ENCODE data around the gene PSPC1.
"Not testable (repeated sequence)": the region's sequence is repeated elsewhere in the genome, so short reads cannot be mapped to it uniquely, and the experiment has no call there.

Gene PSPC1, protein sequence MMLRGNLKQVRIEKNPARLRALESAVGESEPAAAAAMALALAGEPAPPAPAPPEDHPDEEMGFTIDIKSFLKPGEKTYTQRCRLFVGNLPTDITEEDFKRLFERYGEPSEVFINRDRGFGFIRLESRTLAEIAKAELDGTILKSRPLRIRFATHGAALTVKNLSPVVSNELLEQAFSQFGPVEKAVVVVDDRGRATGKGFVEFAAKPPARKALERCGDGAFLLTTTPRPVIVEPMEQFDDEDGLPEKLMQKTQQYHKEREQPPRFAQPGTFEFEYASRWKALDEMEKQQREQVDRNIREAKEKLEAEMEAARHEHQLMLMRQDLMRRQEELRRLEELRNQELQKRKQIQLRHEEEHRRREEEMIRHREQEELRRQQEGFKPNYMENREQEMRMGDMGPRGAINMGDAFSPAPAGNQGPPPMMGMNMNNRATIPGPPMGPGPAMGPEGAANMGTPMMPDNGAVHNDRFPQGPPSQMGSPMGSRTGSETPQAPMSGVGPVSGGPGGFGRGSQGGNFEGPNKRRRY

DNA sequence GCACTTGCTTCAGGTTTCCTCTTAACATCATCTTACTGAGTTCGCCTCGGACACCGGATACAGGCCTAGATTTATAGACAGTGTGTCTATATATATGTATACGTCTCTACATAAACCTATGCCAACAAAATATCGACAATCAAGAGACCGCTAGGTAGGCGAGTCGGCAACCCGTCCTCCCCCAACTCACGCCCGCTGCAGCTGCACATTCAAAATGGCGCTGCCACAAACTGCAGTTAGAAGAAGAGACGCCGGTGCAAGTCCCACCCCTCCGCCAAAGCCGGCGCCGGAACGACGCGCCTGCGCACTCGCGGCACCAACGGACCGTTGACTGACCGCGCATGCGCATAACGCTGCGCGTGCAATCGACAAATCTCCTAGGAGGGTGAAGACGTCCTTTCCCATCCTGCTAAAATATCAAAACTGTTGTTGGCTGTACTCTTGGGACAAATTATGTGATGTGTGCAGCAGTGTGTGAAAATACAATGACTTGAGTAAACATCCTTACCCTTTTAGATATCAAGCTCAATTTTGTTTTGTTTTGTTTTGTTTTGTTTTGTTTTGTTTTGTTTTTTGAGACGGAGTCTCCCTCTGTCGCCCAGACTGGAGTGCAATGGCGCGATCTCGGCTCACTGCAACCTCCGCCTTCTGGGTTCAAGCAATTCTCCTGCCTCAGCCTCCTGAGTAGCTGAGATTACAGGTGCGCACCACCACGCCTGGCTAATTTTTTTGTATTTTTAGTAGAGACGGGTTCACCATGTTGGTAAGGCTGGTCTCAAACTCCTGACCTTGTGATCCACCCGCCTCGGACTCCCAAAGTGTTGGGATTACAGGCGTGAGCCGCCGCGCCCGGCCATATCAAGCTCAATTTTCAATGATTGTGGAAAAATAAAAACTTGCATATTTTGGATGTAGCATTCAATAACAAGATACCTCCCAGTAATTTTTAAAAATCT lies at the start of gene PSPC1:
PSPC1 (minus strand) TSS at position 219 of the 956 bp plus-strand sequence; CDS start at position 31, 188 bp downstream.
- Histone ChIP-seq H3K4me3 (ENCODE audit: low read depth, low read length) (peak within 1 kb of the TSS; percentile 95), H3K79me2 (ENCODE audit: control insufficient read depth, insufficient read depth, low read length, unreplicated experiment) (peaks cover 21% of the 10 kb centered on the region), H3K27ac (ENCODE audit: low read depth, low read length) (peak within 1 kb of the TSS; percentile 71), H2AFZ (ENCODE audit: low read length, unreplicated experiment) (peak within 1 kb of the TSS; percentile 78)
- H3K36me3 ChIP-seq (ENCODE audit: insufficient read depth, low read length); H3K27me3 ChIP-seq (ENCODE audit: insufficient read depth, low read length); H3K4me1 ChIP-seq (ENCODE audit: control insufficient read depth, insufficient read depth, low read length, unreplicated experiment): not testable (repeated sequence)

DNA sequence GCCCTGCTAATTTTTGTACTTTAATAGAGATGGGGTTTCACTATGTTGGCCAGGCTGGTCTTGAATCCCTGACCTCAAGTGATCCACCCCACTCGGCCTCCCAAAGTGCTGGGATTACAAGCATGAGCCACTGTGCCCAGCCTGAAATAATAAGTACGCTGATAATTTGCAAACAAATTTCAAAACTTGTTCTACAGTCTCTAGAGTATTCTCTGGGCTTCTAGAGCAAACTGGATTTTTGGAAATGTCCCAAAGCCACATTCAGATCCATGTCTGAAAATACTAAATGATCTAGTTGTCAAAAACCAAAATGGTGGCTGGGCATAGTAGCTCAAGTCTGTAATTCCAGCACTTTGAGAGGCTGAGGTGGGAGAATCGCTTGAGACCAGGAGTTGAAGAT lies 39.9 kb upstream of the PSPC1 start:
- H3K79me2 ChIP-seq (ENCODE audit: control insufficient read depth, insufficient read depth, low read length, unreplicated experiment): no peaks in the 10 kb centered on the region
- peaks cover 9% of the 10 kb centered on the region for H3K36me3 ChIP-seq (ENCODE audit: insufficient read depth, low read length)
- no peak overlapping the region for H3K27ac ChIP-seq (ENCODE audit: low read depth, low read length)
- no peak overlapping the region for H3K4me3 ChIP-seq (ENCODE audit: low read depth, low read length)
- H2AFZ ChIP-seq (ENCODE audit: low read length, unreplicated experiment): no peak overlapping the region
- H3K27me3 ChIP-seq (ENCODE audit: insufficient read depth, low read length): no peaks in the 10 kb centered on the region
- H3K4me1 ChIP-seq (ENCODE audit: control insufficient read depth, insufficient read depth, low read length, unreplicated experiment): no peaks in the 10 kb centered on the region

DNA sequence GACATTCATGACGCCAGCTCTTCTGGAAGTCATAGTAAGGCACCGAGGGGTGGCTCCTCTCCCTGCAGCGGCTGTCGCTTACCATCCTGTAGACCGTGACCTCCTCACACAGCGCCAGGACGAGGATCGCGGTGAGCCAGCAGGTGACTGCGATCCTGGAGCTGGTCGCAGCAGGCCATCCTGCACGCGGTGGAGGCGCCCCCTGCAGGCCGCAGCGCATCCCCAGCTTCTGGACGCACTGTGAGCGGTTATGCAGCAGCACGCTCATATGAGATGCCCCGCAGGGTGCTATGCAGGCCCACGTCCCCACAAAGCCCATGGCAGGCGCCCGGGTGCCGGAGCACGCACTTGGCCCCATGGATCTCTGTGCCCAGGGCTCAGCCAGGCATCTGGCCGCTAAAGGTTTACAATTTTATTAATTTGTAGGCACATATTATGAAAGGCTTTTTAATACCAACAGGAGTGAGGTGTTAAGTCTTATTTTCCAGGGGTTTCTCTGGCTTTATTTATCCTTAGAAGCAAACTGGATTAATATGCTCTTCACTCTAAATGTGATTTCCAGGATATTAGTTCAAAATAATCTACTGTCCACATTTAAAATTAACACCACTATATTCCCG lies 35.6 kb upstream of the PSPC1 start:
- Histone ChIP-seq H2AFZ (ENCODE audit: low read length, unreplicated experiment) (no peak overlapping the region), H3K27me3 (ENCODE audit: insufficient read depth, low read length) (no peaks in the 10 kb centered on the region), H3K79me2 (ENCODE audit: control insufficient read depth, insufficient read depth, low read length, unreplicated experiment) (no peaks in the 10 kb centered on the region), H3K36me3 (ENCODE audit: insufficient read depth, low read length) (no peaks in the 10 kb centered on the region), H3K4me3 (ENCODE audit: low read depth, low read length) (no peak overlapping the region), H3K4me1 (ENCODE audit: control insufficient read depth, insufficient read depth, low read length, unreplicated experiment) (no peaks in the 10 kb centered on the region), H3K27ac (ENCODE audit: low read depth, low read length) (no peak overlapping the region)

DNA sequence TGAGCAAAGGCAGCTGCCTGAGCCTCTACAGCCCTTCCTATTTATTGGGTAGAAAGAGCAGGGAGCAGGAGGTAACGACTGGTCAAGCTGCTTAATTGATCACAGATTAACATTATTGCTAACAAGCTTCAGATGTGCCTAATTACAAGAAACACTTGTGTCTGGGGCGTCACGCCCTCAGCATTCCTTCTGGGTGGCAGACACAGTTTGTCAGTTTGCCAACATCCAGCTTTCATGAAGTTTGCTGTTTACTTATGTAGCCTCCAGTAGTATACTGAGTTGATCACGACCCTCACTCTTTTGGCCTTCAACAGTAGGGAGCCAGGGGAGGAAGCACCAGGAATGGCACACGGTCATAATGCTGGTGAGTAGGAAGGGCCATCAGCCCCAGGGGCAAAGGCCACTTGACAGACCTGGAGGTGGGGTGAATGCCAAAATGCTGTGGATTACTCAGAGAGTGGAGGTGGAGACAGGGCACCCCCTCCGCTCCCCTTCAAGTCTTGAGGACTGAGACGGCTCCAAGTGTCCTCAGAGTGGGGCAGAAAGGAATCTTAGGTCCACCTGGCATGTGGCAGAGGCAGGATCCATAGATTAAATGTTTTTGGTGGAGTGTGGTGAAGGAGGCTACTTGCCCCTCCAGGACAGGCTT lies 34.9 kb upstream of the PSPC1 start:
- Histone ChIP-seq H3K36me3 (ENCODE audit: insufficient read depth, low read length) (no peaks in the 10 kb centered on the region), H2AFZ (ENCODE audit: low read length, unreplicated experiment) (no peak overlapping the region), H3K79me2 (ENCODE audit: control insufficient read depth, insufficient read depth, low read length, unreplicated experiment) (no peaks in the 10 kb centered on the region), H3K27ac (ENCODE audit: low read depth, low read length) (no peak overlapping the region), H3K4me3 (ENCODE audit: low read depth, low read length) (no peak overlapping the region), H3K27me3 (ENCODE audit: insufficient read depth, low read length) (no peaks in the 10 kb centered on the region), H3K4me1 (ENCODE audit: control insufficient read depth, insufficient read depth, low read length, unreplicated experiment) (no peaks in the 10 kb centered on the region)

DNA sequence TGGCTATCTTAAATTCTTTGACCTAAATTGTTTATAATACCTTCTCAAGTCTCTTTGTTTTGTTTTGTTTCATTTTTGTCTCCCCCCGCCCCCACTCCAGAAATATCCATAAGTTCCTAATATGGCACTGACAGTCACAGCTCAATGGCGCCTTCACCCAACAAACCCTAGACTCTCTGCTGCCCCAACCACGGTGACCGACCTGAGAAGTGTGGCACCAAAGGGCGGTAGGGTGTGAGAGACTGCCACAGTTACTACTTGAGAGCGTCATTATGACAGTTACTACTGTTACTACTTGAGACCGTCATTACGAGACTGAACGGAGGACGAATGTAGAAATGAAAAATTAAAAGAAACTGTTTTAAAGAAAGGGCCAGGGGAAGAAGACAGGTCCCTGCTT lies 34.4 kb upstream of the PSPC1 start:
- Histone ChIP-seq H3K79me2 (ENCODE audit: control insufficient read depth, insufficient read depth, low read length, unreplicated experiment) (no peaks in the 10 kb centered on the region), H3K4me3 (ENCODE audit: low read depth, low read length) (no peak overlapping the region), H3K27ac (ENCODE audit: low read depth, low read length) (no peak overlapping the region), H3K36me3 (ENCODE audit: insufficient read depth, low read length) (no peaks in the 10 kb centered on the region), H3K4me1 (ENCODE audit: control insufficient read depth, insufficient read depth, low read length, unreplicated experiment) (no peaks in the 10 kb centered on the region), H3K27me3 (ENCODE audit: insufficient read depth, low read length) (no peaks in the 10 kb centered on the region), H2AFZ (ENCODE audit: low read length, unreplicated experiment) (no peak overlapping the region)

DNA sequence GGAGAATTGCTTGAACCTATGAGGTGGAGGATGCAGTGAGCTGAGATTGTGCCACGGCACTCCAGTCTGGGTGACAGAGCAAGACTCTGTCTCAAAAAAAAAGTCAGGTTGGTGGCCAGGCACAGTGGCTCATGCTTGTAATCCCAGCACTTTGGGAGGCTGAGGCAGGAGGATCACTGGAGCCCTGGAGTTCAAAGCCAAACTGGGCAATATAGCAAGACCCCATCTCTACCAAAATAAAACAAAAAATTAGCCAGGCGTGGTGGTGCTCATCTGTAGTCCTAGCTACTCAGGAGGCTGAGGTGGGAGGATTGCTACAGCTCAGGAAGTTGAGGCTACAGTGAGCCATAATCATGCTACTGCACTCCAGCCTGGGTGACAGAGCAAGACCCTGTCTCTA lies 33.1 kb upstream of the PSPC1 start:
- not testable (repeated sequence) for H3K4me1 ChIP-seq (ENCODE audit: control insufficient read depth, insufficient read depth, low read length, unreplicated experiment); H2AFZ ChIP-seq (ENCODE audit: low read length, unreplicated experiment); H3K36me3 ChIP-seq (ENCODE audit: insufficient read depth, low read length); H3K4me3 ChIP-seq (ENCODE audit: low read depth, low read length); H3K27ac ChIP-seq (ENCODE audit: low read depth, low read length); H3K27me3 ChIP-seq (ENCODE audit: insufficient read depth, low read length); H3K79me2 ChIP-seq (ENCODE audit: control insufficient read depth, insufficient read depth, low read length, unreplicated experiment)

DNA sequence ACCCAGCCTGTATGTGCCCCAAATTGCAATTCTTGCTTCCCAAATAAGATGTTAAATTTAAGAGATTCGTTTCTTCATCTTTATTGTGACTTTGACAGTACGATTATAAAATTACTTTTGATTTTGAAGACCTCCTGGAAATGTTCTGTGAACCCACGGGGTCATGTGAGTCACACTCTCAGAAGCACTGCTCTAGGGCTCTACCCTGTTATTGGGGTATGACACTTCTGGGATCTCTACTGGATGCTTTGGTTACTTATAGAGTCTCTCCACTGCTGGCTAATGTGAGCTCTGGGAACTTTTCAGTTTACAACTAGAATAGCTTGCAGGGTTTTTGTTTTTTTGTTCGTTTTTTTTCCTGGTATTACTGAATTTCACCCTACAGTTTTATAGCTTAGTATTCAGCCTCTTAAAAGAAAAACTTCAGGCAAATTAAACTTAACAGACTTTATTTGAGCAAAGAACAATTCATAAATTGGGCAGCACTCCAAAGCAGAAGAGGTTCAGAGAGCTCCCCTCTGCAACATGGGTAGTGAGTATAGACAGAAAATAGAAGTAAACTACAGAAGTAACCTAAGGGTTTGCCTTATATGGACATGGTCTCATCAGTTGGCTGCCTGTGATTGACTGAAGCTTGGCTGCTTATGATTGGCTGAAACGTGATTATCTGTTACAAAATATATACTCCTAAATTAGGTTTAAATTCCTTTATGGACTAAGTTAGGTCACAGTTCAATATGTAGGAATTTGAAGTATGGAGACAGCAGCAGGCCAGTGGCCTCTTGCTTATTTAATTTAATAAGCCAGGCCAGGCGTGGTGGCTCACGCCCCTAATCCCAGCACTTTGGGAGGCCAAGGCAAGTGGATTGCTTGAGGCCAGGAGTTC lies 28.5 kb upstream of the PSPC1 start:
- no peaks in the 10 kb centered on the region for H3K36me3 ChIP-seq (ENCODE audit: insufficient read depth, low read length)
- H3K4me1 ChIP-seq (ENCODE audit: control insufficient read depth, insufficient read depth, low read length, unreplicated experiment): no peaks in the 10 kb centered on the region
- H2AFZ ChIP-seq (ENCODE audit: low read length, unreplicated experiment): no peak overlapping the region
- H3K27me3 ChIP-seq (ENCODE audit: insufficient read depth, low read length): no peaks in the 10 kb centered on the region
- no peak overlapping the region for H3K27ac ChIP-seq (ENCODE audit: low read depth, low read length)
- no peaks in the 10 kb centered on the region for H3K79me2 ChIP-seq (ENCODE audit: control insufficient read depth, insufficient read depth, low read length, unreplicated experiment)
- H3K4me3 ChIP-seq (ENCODE audit: low read depth, low read length): no peak overlapping the region

DNA sequence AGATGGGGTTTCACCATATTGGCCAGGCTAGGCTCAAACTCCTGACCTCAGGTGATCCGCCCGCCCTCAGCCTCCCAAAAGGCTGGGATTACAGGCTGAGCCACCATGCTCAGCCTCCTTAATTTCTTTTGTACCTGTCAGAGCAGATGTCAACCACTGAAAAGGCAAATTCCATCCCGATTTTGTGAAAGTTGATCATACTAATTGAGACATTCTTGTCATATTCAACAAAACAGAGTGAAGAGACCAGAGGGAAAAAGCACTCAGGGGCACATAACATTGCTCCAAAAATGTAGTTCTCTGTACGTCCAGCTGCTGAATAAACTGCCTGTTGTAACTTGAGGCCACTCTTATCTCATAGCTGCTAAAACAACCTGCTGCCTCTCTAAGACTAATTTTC lies 27.4 kb upstream of the PSPC1 start:
- Histone ChIP-seq H3K79me2 (ENCODE audit: control insufficient read depth, insufficient read depth, low read length, unreplicated experiment) (no peaks in the 10 kb centered on the region), H3K27me3 (ENCODE audit: insufficient read depth, low read length) (no peaks in the 10 kb centered on the region), H3K4me3 (ENCODE audit: low read depth, low read length) (no peak overlapping the region), H3K4me1 (ENCODE audit: control insufficient read depth, insufficient read depth, low read length, unreplicated experiment) (no peaks in the 10 kb centered on the region), H3K36me3 (ENCODE audit: insufficient read depth, low read length) (no peaks in the 10 kb centered on the region), H2AFZ (ENCODE audit: low read length, unreplicated experiment) (no peak overlapping the region), H3K27ac (ENCODE audit: low read depth, low read length) (no peak overlapping the region)

DNA sequence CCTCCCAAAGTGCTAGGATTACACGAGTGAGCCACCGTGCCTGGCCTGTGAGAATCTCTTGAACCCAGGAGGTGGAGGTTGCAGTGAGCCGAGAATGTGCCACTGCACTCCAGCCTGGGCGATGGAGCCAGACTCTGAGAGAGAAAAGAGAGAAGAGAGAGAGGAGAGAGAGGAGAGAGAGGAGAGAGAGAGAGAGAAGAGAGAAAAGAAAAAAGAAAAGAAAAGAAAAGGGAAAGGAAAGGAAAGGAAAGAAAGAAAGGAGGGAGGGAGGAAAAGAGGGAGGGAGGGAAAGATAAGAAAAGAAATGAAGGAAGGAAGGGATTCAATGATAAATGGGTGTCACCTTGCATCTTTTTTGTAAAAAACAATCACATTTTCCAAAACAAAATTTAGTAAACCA lies 23.0 kb upstream of the PSPC1 start:
- no peaks in the 10 kb centered on the region for H3K79me2 ChIP-seq (ENCODE audit: control insufficient read depth, insufficient read depth, low read length, unreplicated experiment)
- no peak overlapping the region for H3K27ac ChIP-seq (ENCODE audit: low read depth, low read length)
- no peaks in the 10 kb centered on the region for H3K4me1 ChIP-seq (ENCODE audit: control insufficient read depth, insufficient read depth, low read length, unreplicated experiment)
- no peaks in the 10 kb centered on the region for H3K27me3 ChIP-seq (ENCODE audit: insufficient read depth, low read length)
- no peak overlapping the region for H3K4me3 ChIP-seq (ENCODE audit: low read depth, low read length)
- H3K36me3 ChIP-seq (ENCODE audit: insufficient read depth, low read length): no peaks in the 10 kb centered on the region
- H2AFZ ChIP-seq (ENCODE audit: low read length, unreplicated experiment): no peak overlapping the region

Data from ACC112 (cell line).